Dedifferentiated amniotic fluid mesenchymal stem cell (primary cell): ENCODE measurements around the gene UBE2S.
"Not testable (repeated sequence)": the region's sequence is repeated elsewhere in the genome, so short reads cannot be mapped to it uniquely, and the experiment has no call there.

ENCODE experiments used
- DNase-seq: peaks from one replicate; pipeline ENCODE4 v3.0.0-alpha.2; 2016; ENCODE audit errors: extremely low spot score

The UBE2S gene

DNA sequence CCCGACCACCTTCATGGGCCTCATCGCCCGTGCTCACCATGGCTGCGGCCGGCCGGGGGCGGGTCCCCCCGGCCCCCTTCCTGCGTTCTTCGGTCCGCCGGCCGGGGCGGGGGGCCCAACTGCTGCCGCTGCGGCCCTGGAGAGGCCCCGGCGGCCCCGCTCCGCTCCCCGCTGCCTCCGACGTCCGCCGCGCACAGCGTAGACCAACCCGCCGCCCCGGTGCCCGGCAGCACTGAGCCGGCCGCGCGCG is at the start of gene UBE2S:
UBE2S (minus strand) TSS at position 239 of the 250 bp plus-strand sequence; CDS start at position 40, 199 bp downstream.
- DNase-seq, result not testable (repeated sequence)

DNA sequence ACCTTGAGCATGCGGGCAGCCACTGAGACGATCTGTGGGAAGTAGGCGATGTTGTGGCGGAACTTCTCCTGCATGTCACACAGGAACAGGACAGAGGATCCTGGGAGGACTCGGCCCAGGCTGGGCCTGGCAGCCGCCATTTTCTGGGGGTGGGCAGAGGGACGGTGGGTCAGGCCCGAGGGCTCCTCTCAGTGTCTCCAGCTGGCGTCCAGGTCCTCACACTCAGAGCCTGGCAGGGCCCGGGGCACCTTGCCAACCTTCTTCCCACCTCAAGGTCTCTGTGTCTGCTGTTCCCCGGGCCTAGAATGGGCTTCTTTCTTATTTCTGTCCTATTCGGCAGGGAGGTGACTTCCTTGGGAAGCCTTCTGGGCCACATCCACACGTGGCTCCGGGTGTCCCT is 48.8 kb upstream of the UBE2S start:
- DNase-seq, result no peak

DNA sequence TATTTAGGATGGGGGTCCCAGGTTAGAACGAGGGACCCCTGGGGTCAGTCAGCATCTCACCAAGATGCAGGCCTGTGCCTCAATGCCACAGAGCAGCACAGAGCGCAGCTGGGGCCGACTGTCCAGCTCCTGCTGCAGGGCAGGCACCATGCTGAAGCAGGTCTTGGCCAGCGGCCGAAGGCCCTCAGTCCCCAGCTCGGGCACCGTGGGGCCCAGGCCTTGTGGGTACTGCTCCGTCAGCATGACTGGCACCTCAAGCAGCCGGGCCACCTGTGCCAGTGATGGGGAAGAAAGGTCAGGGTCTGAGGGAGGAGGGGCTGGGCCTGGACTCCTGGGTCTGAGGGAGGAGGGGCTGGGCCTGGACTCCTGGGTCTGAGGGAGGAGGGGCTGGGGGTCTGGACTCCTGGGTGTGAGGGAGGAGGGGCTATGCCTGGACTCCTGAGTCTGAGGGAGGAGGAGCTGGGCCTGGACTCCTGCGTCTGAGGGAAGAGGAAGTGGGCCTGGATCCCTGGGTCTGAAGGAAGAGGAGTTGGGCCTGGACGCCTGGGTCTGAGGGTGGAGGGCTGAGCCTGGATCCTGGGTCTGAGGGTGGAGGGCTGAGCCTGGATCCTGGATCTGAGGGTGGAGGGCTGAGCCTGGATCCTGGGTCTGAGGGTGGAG is 48.1 kb upstream of the UBE2S start:
- no peak for DNase-seq

DNA sequence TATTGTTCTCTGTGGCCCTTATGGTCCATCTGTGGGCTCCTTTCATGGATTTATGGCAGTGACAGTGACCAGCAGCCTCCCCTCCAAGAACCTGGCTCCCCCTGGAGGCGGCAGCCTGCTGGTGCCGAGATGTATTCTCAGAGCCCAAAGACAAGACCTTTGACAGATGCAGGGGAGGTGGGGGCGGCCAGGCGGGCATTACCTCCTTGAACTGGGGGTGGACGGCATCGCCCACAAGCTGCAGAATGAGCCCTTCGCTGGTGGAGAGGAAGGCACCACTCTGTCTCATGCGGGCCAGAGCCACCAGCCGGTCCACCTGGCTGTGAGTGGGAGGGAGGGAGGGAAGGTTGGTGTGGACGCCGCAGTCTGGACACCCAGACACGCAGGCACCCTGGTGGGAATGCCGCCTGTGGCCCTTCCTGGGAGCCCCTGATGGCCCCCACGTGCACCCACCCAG is 47.2 kb upstream of the UBE2S start:
- DNase-seq, result no peak

DNA sequence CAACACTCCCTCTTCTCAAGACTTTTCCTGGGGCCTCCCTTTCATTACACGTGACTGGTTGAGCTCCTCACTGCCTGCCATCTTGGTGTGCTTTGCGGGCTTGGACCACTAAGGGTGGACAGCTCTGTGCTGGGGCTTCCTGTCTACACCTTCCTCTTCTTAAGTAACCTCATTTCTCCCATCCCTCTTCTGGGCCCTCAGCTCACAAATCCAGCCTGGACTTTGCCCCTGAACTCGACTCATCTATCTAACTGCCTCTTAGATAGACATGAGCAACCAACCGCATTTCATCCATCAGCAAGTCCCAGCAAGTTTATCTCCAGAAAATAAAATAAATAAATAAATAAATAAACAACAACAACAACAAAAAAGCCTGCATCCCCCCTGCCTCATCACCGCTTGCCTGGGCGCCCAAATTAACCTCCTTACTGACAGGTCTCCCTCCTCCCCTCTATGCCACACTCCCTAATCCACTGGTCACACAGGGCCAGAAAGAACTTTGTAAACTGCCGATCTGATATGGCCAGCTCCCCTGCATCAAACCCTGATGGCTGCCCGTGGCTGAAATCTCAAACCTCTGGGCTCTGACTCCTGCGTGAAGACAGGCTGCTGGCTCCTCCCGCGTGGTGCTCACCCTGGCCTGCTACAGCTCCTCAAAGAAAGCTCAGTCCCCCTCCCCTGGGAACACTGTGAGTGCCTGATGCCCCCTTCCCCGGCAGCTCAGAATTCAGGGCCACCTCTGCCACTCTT is 46.1 kb upstream of the UBE2S start:
- no peak for DNase-seq

DNA sequence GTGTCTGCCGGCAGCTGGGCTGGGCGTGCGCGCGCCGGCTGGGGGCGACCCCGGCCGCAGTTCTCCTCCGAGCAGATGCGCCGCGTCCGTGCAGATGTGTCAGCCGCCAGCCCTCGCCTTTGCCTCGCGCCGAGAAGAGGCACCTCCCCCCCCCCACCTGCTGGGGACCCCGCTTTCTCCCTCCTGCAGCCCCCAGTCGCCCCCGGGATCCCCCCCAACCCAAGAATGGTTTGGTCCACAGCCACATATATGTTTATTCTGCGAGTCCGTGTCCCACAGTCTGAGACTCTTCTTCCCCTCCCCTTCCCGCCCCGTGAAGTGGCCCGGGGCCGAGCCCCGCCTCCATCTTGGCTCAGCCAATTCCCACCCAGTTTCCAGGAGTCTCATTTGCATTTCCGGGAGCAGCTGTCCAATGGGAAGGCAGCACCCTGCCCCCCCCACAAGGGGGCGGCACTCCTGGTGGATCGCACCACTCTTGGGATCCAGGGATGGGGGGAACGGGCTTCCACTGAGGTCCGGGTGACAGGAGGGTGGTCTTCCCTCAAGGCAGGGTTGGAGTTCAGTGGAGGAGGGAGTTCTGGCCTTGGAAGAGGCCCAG is 45.3 kb upstream of the UBE2S start:
- DNase-seq, result no peak

DNA sequence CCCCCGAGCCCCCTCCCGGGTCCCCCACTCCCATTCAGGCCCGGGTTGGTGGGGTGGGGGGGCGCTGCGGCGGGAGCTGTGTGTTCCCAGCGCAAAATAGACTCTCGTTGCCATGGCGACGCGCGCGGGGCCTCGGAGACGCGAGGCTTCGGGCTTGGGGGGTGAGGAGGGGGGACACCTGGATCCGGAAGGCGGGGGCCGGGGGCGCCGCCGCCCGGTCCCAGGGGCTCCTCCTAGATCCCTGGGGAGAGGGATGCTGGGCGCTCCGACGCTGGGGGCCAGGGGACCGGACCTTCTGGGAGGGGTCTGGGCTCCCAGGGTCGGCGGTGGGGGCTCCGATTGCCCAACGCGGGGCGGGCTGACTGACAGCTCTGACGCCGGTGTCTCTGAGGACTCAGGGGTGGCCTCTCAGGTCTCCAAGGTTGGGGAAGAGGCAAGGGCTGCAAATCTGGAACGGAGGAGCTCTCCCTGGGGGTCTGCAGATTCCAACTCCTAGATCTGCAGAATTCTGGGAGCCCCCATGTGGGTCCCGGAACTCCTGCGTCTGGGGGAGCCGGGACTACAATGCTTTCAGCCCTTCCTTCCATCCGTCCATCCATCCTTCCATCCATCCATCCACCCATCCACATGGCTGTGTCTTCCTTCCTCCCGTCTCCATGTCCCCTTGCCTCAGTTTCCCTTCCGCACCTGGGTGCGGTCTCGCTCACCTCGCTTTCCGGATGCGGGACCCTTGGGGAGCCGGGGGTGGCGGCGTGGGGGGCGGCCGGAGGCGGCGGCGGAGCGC is 44.6 kb upstream of the UBE2S start:
- DNase-seq, result no peak

DNA sequence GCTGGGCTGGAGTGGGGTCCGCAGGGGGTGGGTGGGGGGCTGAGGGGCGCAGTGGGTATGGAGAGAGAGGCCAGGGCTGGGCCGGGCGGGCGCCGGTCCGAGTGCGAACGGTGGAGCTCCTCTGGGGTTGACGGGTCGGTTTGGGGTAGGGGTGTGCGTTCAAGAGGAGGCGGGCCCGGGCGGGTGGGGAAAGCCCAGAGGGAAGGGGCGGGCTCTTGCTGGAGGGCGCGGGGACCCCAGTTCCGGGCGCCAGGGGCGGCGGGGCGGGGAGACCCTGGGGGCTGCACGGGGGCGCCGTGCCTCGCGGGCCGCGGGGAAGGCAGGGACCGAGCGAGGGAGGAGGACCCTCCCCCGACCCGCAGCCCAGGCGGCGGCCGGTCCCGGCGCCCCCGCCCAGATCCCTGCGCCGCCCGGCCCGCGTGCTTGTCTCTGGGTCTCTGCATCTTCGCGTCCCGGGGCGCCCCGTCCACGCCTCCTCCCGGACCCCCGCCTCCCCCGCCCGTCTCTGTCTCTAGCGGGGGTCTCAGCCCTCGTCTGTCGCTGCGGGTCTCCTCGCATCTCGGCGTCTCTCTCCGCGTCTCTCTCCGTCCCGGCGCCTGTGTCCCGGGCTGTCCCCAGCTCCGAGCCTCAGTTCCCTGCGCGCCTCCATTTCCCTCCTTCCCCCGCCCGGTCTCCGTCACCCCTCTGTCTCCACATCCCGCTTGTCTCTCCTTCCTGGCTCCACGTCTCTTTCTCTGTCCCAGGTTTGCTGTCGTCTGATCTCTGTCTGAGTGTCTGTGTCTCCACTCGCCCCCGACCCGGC is 43.8 kb upstream of the UBE2S start:
- no peak for DNase-seq

DNA sequence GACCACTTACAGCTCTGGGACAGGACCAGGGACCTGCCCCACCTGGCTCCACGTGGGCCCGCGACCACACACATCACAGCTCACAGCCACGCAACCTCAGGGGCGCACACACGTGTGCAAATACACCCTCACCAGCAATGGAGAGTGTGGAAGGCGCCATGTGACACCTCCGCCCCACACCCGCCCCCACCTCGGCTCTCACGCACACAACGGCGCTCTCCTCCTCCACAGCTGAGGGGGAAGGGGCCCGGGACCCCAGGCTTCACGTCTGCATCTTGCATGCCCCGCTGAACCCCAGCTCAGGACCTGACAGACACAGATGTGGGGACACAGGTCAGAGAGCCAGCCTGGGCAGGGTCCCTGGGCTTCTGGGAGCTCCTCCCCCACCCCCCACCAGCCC is 41.9 kb upstream of the UBE2S start:
- DNase-seq, result no peak

DNA sequence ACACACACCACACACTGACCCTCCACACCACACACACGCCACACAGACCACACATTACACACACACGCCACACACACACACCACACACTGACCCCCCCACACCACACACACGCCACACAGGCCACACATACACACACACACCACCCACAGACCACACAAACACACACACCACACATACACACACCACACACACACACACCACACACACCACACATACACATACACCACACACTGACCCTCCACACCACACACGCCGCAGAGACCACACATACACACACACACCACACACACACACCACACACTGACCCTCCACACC is 40.5 kb upstream of the UBE2S start:
- not testable (repeated sequence) for DNase-seq

DNA sequence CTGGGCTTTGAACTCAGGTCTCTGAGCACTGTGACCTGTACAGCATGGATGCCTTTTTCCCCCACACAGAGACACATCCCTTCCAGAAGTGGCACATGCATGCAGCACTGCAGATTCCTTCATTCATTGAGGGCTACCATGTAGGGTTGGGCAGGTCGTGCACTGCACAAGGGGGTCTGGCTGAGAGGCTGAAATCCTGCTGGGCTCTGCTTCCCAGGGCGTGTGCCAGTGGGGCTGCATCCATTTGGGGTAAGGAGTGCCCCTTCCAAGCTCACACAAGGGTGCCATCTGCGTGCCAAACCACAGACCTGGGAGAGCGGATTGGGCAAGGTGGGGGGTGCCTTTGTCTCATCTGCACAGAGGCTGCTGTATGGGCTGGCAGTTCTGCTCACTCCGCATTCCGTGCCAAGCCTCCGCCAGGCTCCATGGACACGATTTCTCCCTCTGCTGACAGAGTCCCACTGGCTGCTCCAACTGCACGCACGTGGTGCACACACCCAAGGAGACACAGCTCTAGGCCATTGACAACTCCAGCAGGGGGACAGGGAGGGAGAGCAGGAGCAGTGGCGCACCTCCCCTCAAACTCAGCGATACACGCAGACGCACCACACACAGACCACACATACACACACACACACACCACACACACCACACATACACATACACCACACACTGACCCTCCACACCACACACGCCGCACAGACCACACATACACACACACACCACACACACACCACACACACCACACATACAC is 40.0 kb upstream of the UBE2S start:
- DNase-seq, result no peak

DNA sequence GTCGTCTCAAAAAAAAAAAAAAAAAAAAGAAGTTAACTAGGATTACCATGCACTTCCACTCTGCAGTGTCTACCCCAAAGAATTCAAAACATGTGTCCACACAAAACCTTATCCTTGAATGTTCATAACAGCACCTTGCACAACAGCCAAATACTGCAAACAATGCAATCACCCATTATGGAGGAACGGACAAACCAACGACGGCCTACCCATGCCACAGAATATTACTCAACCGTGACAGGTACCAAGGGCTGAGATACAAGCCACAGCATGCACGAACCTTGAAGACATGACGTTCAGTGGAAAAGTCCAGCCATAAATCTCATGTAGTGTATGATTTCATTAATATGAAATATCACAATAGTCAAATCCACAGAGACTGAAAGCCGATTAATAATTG is 38.5 kb upstream of the UBE2S start:
- DNase-seq, result no peak

DNA sequence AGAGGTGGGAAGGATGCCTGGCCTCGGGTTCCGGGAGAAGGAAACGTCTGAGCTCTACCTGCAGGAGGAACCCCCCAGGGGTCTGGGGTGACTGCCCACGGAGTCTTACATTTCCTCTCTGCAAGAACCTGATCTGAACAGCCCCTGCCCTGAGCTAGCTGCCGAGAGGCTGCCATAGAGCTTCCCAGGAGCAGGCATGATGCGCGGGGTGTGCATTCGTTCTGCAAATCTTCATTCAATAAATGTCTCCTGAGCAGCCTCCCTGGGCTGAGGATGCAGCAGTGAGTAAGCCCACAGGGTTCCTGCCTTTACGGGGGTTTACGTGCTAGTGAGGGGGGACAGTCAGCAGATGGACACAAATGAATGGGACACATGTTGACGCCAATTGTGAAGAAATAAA is 37.1 kb upstream of the UBE2S start:
- DNase-seq, result no peak

DNA sequence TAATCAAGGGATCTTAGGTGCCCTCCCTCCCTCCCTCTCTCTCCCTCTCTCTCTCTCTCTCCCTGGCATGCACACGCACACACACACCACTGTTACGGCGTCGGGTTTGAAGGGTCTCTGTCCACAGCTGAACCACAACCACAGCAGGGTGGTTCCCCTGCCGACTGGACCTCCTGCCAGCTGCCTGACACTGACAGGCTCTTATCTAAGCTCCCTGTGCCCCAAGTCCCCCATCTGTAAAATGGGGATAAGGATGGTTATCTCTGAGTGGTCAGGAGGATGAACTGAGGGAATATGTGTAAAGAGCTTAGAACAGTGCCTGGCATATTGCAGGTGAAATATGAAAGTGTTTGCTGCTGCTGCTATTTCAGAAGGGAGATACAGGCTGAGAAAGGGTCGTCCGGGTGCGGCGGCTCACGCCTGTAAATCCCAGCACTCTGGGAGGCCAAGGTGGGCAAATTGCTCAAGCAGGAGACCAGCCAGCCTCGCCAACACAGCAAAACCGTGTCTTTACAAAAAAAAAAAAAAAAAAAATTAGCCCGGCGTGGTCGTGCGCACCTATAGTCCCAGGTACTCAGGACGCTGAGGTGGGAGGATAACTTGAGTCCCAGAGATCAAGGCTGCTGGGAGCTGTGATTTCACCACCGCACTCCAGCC is 36.4 kb upstream of the UBE2S start:
- no peak for DNase-seq

DNA sequence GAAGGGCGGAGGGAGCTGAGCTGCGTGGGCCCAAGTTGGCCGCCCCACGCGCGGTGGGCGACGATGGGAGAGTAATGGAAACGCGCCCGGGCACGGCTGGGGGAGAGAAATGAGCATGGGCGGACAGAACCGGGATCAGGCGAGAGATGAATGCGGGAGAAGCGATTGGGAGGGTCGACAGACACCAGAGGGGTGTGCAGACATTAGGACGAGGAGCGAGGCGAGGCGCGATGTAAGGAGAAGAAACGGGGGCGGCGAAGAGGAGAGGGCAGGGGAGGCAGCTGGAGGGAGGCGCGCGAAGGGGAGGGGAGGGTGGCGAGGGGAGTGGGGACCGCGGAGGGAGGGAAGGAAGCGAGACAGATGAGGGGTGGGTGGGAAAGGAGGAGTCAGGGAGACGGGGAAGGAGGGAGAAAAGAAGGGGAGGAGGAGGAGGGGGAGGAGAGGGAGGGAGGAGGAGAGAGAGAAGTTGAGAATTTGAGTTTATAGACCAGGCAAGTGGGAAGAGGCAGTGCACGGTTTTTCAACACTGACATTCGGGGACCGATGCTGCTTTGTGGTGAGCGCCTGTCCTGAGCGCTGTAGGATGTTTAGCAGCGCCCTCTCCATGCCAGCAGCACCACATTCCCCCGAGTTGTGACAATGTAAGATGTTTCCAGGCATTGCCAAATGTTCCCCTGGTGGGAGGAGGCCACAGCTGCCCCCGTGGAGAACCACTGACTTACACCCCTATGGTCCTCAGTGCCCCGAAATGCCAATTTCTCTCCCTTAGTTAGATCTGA is 35.6 kb upstream of the UBE2S start, which contains the start of gene SHISA7:
SHISA7 (minus strand) TSS at position 256 of the 779 bp plus-strand sequence. CDS start 437 bp downstream, outside the sequence.
- no peak for DNase-seq

DNA sequence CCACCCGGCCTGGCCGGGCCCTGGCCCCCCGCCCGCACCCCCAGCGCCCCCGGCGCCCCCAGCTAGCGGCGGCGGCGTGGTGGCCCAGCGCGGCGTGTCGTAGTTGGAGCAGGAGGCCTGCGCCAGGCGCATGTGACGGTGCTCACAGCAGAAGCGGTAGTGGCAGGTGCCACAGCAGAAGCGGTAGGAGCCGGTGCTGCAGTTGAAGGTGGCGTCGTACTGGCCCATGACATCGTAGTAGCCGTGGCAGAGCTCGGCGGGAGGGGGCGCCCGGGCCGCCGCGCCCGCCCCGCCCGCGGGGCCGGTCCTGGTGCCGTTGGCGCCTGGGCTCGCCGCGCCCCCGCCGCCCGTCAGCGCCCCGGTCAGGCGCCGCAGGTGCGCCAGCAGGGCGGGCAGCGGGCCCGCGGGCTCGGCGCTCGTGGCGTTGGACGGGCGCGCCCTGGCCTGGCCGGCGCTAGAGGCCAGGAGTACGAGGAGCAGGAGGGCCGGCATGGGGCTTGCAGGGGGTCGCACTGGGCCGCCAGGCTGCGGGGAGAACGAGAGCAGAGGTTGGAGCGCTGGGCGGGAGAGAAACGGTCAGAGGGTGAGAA is 34.9 kb upstream of the UBE2S start:
- no peak for DNase-seq

DNA sequence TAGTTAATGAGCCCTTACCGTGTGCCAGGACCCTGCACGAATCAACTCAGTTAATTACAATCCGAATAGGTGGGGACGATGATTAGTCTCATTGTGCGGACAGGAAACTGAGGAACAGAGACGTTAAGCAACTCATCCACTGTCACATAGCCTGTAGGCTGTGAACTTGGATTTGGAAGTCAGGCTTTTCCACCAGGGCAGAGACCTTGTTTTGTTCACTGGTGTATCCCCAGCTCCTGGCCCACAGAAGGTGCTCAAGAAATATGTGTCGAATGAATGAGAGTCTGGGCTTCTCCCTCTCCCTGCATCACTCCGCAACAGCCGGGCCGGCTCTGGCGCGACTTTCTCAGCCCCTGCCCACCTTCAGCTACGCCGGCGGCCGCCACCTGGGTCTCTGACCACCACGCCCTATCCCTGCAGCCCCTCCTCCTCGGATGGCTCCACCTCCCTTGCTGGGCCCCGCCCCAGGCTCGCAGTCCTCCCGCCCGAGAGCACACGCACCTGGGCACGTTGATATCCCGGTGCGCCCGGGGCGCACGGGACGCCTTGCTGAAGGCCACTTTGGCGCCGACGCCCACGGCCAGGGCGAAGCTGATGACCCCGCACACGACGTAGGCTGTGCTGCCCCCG is 34.2 kb upstream of the UBE2S start:
- DNase-seq, result no peak

DNA sequence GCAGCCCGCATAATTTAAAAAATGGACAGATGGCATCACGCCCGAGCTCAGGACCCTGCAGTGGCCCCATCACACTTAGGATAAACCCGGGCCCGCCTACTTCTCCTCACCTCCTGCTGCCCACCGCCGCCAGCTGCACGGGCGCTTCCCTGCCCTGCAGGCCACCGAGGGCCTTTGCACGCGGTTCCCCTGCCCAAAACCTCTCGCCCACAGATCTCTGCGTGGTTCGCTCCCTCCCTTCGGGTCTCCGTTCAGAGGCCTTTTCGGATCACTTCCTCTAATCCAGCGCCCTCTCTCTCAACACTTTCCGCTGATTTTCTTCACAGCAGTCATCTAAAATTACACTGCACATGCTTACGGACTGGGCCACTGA is 33.7 kb upstream of the UBE2S start:
- no peak for DNase-seq
